BE2C (cell line): ENCODE results near the gene TFCP2L1. TPM values are rescaled to one million over a fixed set of nuclear protein-coding genes. Genes with fewer than 3 reads are reported as not detected.
"Not testable (repeated sequence)": the region's sequence is repeated elsewhere in the genome, so short reads cannot be mapped to it uniquely, and the experiment has no call there.

Source experiments
- DNase-seq: peaks from one replicate; pipeline ENCODE4 v3.0.0-alpha.2; 2020
- H3K27me3 ChIP-seq: fragments of 250-450 bp; sonication (Bioruptor Pico); 2 replicates; pipeline ENCODE4 v1.5.1; 2020; ENCODE audit warnings: mild to moderate bottlenecking
- H3K36me3 ChIP-seq: fragments of 250-450 bp; sonication (Bioruptor Pico); 2 replicates; pipeline ENCODE4 v1.5.1; 2020; ENCODE audit warnings: mild to moderate bottlenecking
- H3K4me1 ChIP-seq: fragments of 250-450 bp; sonication (Bioruptor Pico); 2 replicates; pipeline ENCODE4 v1.5.1; 2020
- H3K4me3 ChIP-seq: 2 replicates; pipeline ENCODE4 v1.5.1; 2011; ENCODE audit warnings: low read depth, low read length
- H3K9me3 ChIP-seq: fragments of 250-450 bp; sonication (Bioruptor Pico); 2 replicates; pipeline ENCODE4 v1.5.1; 2020
- CTCF ChIP-seq: IDR thresholded peaks from 2 replicates; pipeline ENCODE4 v1.5.1; 2012; ENCODE audit warnings: mild to moderate bottlenecking, low read depth, low read length
- polyA plus RNA-seq: library from polyadenylated mRNA; unstranded; fragments of >200 nt; gene quantifications from one replicate; pipeline ENCODE4 v1.2.1, GENCODE V29; 2012; ENCODE audit warnings: low read depth, missing spikeins; ENCODE audit not compliant: insufficient read length, insufficient read depth

TFCP2L1 gene
- 0.25 TPM for polyA plus RNA-seq

DNA sequence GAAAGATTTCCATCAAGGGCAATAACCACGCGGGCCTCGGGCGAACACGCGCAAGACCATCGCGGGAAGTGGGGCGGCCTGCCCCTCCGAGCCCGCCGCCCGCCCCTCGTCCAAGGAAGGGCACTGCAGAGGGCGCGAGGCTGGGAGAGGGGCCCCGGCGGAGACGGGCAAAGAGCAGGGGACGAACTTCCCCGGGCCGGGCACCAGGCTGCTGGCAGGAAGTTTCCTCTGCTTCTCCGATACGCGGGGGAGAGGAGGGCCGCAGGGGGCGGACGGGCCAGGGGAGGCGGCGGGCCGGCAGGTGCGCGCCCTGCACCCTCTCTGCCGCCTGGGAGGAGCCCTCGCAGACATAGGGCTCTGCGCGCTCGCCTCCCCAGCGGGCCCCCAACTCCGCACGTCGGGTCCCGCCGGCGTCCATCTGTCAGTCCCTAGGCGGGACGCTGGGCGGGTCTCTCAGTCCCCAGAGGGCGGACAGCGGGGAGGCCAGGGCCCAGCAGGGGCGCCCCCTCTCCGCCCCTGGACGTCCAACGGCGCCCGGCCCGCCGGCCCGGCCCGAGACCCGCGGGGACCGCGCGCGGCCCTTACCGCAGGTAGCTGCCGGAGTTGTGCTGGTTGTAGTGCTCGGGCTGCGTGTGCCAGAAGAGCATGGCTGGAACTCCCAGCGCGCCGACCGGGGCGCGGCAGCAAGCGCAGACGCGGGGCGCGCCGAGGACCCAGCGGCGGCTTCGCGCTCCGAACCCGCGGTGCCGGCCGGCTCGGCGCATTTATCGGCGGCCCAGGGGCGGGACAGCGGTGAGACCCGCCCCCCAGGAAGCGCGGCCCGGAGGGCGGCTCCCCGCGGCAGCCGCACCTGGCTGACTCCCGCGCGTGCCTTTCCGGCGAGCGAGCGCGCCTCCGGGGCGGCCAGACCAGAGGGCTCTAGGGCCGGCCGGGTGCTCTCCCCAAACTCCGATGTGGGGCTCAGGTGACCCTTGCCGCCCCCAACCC, at the start of gene TFCP2L1:
Gene TFCP2L1 (minus strand): TSS at position 740 of the 987 bp plus-strand sequence. CDS start 93 bp downstream, at position 647.
- peak; percentile 12 for DNase-seq
- H3K4me1 ChIP-seq, result no peaks in the 10 kb centered on the region
- TF ChIP-seq CTCF, result no peak
- no peaks in the 10 kb centered on the region for H3K9me3 ChIP-seq
- no peak within 1 kb of the TSS; the same call in 1 of the 2 replicates for H3K4me3 ChIP-seq
- peaks cover 13% of the 10 kb centered on the region for H3K27me3 ChIP-seq
- H3K36me3 ChIP-seq, result no peaks in the 10 kb centered on the region

DNA sequence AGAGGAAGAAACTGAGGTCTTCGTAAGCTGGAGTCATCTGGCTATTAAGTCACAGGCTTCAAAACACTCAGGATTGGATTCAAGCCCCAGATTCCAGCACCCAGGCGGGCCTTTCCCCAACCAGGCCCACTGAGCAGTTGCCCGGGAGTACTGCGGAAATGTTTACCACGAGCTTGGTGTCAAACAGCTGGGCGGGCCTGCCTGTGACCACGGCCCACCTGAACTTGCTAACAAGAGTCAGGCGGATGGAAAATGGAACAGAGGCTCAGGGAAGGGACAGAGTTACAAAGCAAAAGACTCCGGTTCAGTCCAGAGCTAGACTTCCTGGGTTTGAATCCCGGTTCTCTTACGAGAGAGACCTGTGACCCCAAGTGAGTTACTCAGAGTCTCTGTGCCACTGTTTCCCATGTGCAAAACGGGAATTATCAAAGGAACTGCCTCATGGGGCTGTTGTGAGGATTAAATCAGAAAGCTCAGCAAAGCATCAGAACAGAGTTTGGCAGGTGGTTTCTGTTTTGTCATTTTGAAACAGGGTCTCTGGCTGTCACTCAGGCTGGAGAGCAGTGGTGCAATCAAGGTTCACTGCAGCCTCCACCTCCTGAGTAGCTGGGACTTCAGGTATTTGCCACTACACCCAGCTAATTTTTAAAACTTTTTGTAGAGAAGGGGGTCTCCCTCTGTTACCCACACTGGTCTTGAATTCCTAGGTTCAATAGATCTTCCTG, 49.0 kb upstream of the TFCP2L1 start:
- H3K9me3 ChIP-seq, result no peaks in the 10 kb centered on the region
- no peak for DNase-seq
- no peaks in the 10 kb centered on the region for H3K36me3 ChIP-seq
- no peaks in the 10 kb centered on the region for H3K27me3 ChIP-seq
- H3K4me3 ChIP-seq, result no peak overlapping the region
- TF ChIP-seq CTCF, result no peak
- no peaks in the 10 kb centered on the region for H3K4me1 ChIP-seq

GRCh38 chr2:121333231-121333630, 48.2 kb upstream of the TFCP2L1 start:
- no peaks in the 10 kb centered on the region for H3K36me3 ChIP-seq
- no peak overlapping the region for H3K4me3 ChIP-seq
- no peaks in the 10 kb centered on the region for H3K27me3 ChIP-seq
- DNase-seq, result no peak
- no peaks in the 10 kb centered on the region for H3K4me1 ChIP-seq
- H3K9me3 ChIP-seq, result no peaks in the 10 kb centered on the region
- TF ChIP-seq CTCF, result no peak

- not testable (repeated sequence) for H3K36me3 ChIP-seq, DNase-seq, H3K27me3 ChIP-seq, H3K9me3 ChIP-seq, H3K4me3 ChIP-seq, H3K4me1 ChIP-seq
Measured at GRCh38 chr2:121331324-121331723, 46.3 kb upstream of the TFCP2L1 start.

DNA sequence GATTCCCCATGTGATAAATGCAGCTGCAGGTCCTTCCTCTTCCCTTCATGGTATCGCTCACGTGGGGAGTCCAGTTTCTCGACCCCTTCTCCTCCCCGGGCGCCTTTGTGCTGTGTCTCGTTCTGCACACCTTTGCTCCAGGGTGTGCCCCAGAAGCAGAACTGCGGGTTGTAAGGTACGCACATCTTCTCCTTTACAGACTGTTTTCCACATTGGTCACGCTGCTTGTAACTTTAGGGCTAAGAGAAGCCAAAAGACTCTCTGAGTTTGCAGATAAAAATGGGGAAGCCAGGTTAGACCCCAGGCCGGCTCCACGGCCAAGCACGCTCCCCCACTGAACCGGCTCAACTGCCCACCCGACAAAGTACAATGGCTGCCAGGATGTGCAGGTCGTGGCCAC, 45.9 kb upstream of the TFCP2L1 start:
- no peaks in the 10 kb centered on the region for H3K36me3 ChIP-seq
- no peaks in the 10 kb centered on the region for H3K9me3 ChIP-seq
- no peak for TF ChIP-seq CTCF
- no peak overlapping the region for H3K4me3 ChIP-seq
- DNase-seq, result no peak
- H3K4me1 ChIP-seq, result no peaks in the 10 kb centered on the region
- H3K27me3 ChIP-seq, result no peaks in the 10 kb centered on the region

- Histone ChIP-seq H3K36me3 (no peaks in the 10 kb centered on the region), H3K9me3 (no peaks in the 10 kb centered on the region), H3K4me1 (no peaks in the 10 kb centered on the region), H3K4me3 (no peak overlapping the region), H3K27me3 (no peaks in the 10 kb centered on the region)
- no peak for DNase-seq
- TF ChIP-seq CTCF, result no peak
Measured at GRCh38 chr2:121329786-121330185, 44.8 kb upstream of the TFCP2L1 start.
